ENCODE results near the gene FGD6.

DNA sequence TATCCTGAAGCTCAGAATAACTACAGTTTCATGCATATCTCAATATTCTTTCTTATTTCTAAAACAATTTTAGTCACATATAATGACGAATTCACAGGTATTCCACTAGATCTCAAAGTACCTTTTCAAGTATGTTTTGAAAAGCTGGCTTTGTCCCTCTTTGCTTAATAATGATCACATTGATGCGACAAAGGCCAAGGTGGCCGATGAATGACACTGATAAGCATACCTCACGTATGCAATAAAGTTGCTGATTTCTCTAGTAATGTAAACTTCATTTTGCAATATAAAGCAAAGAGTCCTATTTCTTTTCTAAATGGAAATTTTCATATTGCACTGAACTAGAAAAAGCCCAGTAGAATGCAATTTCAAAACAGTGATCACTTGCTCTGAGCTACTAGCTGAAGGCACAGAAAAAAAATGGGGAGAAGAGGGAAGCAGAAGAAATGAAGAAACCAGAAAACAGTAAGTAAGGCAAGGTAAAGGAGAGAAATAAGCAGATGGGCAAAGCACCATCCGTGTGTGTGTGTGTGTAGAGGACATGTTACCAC, 29.3 kb downstream of the FGD6 start:
- TF ChIP-seq, protein P1, sequence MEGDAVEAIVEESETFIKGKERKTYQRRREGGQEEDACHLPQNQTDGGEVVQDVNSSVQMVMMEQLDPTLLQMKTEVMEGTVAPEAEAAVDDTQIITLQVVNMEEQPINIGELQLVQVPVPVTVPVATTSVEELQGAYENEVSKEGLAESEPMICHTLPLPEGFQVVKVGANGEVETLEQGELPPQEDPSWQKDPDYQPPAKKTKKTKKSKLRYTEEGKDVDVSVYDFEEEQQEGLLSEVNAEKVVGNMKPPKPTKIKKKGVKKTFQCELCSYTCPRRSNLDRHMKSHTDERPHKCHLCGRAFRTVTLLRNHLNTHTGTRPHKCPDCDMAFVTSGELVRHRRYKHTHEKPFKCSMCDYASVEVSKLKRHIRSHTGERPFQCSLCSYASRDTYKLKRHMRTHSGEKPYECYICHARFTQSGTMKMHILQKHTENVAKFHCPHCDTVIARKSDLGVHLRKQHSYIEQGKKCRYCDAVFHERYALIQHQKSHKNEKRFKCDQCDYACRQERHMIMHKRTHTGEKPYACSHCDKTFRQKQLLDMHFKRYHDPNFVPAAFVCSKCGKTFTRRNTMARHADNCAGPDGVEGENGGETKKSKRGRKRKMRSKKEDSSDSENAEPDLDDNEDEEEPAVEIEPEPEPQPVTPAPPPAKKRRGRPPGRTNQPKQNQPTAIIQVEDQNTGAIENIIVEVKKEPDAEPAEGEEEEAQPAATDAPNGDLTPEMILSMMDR (optimal IDR thresholded peaks at IDR 0.05 in 1 of 3, IDR thresholded peaks at IDR 0.05 in 1 of 3, conservative IDR thresholded peaks at IDR 0.05 in 1 of 3; ENCODE audit: extremely low read depth in 1 of 3, insufficient read depth in 2 of 3, low read length in 3 of 3), result no peak
- no peak for TF ChIP-seq EZH2 (IDR thresholded peaks at IDR 0.05; ENCODE audit: low read length)

All from keratinocyte (primary cell).